ENCODE measurements around the gene PLXNB1.

DNA sequence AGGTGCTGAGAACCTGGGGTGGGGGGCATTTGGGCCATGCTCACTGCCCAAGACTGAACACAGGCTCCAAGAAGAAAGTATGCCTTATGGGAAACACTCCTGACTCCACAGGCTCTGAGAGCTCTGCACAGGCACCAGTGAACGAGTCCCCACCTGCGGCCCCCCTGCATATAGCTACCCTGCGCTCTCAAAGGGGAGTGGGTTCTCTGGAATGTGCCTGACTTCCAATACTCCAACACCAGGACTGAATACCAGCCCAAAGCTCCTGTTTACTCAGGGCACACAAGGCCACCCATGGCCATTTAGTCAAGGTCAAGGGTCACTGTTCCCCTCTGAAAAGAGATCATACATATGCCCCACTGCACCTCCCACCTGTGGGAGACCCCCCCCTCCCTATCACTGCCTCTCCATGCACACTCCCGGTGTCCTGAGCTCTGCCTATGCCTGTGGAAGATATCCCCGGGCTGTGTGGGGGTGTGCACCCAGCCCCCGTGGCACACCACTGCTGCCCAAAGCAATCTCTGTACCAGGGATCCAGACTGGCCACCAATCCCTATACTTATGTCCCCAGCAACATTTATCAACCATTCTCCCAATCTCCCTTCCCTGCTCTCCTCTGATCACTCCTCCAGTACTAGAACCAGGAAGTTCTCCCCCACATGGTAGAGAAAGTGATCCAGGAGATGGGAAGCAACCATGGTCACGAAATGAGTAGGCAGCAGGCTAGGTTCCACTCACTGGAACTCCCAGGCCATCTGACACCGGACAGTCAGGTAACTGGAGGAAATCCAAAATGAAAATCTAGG, 1.5 kb upstream of the PLXNB1 start:
- TF ChIP-seq CTCF (IDR thresholded peaks at IDR 0.05; ENCODE audit: low read depth, low read length) (no peak), POLR2A (IDR thresholded peaks at IDR 0.05; ENCODE audit: extremely low read depth, insufficient read length) (no peak)
- TF ChIP-seq, protein P1, sequence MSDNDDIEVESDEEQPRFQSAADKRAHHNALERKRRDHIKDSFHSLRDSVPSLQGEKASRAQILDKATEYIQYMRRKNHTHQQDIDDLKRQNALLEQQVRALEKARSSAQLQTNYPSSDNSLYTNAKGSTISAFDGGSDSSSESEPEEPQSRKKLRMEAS (IDR thresholded peaks at IDR 0.05; ENCODE audit: low read depth, low read length): no peak
